ENCODE measurements around the gene RBM38. TPM values are rescaled to one million over a fixed set of nuclear protein-coding genes. Genes with fewer than 3 reads are reported as not detected.

Gene RBM38
- total RNA-seq, 1 experiment from 2014 or later = 50.0 TPM

- Histone ChIP-seq H3K36me3 (peaks cover 30% of the 10 kb centered on the region), H3K27me3 (no peaks in the 10 kb centered on the region)
Observed at GRCh38 chr20:57384486-57384885, 6.7 kb upstream of the RBM38 start.

GRCh38 chr20:57384953-57385761 is 6.0 kb upstream of the RBM38 start:
- no peaks in the 10 kb centered on the region for H3K27me3 ChIP-seq
- H3K4me3 ChIP-seq = no peak overlapping the region
- no peak for DNase-seq
- peaks cover 26% of the 10 kb centered on the region for H3K36me3 ChIP-seq
- H3K9me3 ChIP-seq = no peaks in the 10 kb centered on the region

More at GRCh38 chr20:57384486-57384885, 6.7 kb upstream of the RBM38 start:
- DNase-seq = no peak
- Histone ChIP-seq H3K9me3 (no peaks in the 10 kb centered on the region), H3K4me3 (no peak overlapping the region)

GRCh38 chr20:57385940-57386339 is 5.3 kb upstream of the RBM38 start:
- Histone ChIP-seq H3K4me3 (no peak overlapping the region), H3K36me3 (peaks cover 23% of the 10 kb centered on the region), H3K9me3 (no peaks in the 10 kb centered on the region), H3K27me3 (no peaks in the 10 kb centered on the region)
- no peak for DNase-seq

GRCh38 chr20:57386762-57387161 is 4.4 kb upstream of the RBM38 start:
- Histone ChIP-seq H3K4me3 (no peak overlapping the region), H3K27me3 (no peaks in the 10 kb centered on the region), H3K36me3 (peaks cover 15% of the 10 kb centered on the region), H3K9me3 (no peaks in the 10 kb centered on the region)
- DNase-seq = no peak

GRCh38 chr20:57387463-57387862 is 3.7 kb upstream of the RBM38 start:
- no peak for DNase-seq
- H3K36me3 ChIP-seq = peaks cover 11% of the 10 kb centered on the region
- no peak overlapping the region for H3K4me3 ChIP-seq
- H3K27me3 ChIP-seq = no peaks in the 10 kb centered on the region
- H3K9me3 ChIP-seq = no peaks in the 10 kb centered on the region

- Histone ChIP-seq H3K36me3 (peaks cover 13% of the 10 kb centered on the region), H3K4me3 (no peak overlapping the region), H3K27me3 (no peaks in the 10 kb centered on the region), H3K9me3 (no peaks in the 10 kb centered on the region)
- no peak for DNase-seq
Observed at GRCh38 chr20:57387945-57388371, 3.2 kb upstream of the RBM38 start.

- Histone ChIP-seq H3K4me3 (no peak overlapping the region), H3K27me3 (no peaks in the 10 kb centered on the region), H3K36me3 (peaks cover 23% of the 10 kb centered on the region), H3K9me3 (no peaks in the 10 kb centered on the region)
- DNase-seq = peak; percentile 67
Observed at GRCh38 chr20:57388953-57389694, 2.1 kb upstream of the RBM38 start.

- no peaks in the 10 kb centered on the region for H3K9me3 ChIP-seq
- no peak for DNase-seq
- H3K36me3 ChIP-seq = peaks cover 18% of the 10 kb centered on the region
- no peak overlapping the region for H3K4me3 ChIP-seq
- no peaks in the 10 kb centered on the region for H3K27me3 ChIP-seq
Observed at GRCh38 chr20:57389695-57390603, 1.2 kb upstream of the RBM38 start.

GRCh38 chr20:57391439-57392301 is 474 bp downstream of the RBM38 start:
- DNase-seq = peak; percentile 50
- Histone ChIP-seq H3K27me3 (no peaks in the 10 kb centered on the region), H3K4me3 (peak overlapping the region; percentile 70), H3K36me3 (peaks cover 34% of the 10 kb centered on the region), H3K9me3 (no peaks in the 10 kb centered on the region)

GRCh38 chr20:57392512-57393271 is 1.5 kb downstream of the RBM38 start:
- peaks cover 44% of the 10 kb centered on the region for H3K36me3 ChIP-seq
- H3K9me3 ChIP-seq = no peaks in the 10 kb centered on the region
- H3K27me3 ChIP-seq = no peaks in the 10 kb centered on the region
- DNase-seq = no peak
- H3K4me3 ChIP-seq = peak overlapping the region; percentile 70

GRCh38 chr20:57393321-57394120 is 2.3 kb downstream of the RBM38 start:
- H3K27me3 ChIP-seq = no peaks in the 10 kb centered on the region
- H3K36me3 ChIP-seq = peaks cover 52% of the 10 kb centered on the region
- H3K9me3 ChIP-seq = no peaks in the 10 kb centered on the region
- no peak for DNase-seq
- no peak overlapping the region for H3K4me3 ChIP-seq

GRCh38 chr20:57394121-57395082 is 3.2 kb downstream of the RBM38 start:
- DNase-seq = no peak
- no peaks in the 10 kb centered on the region for H3K27me3 ChIP-seq
- H3K36me3 ChIP-seq = peaks cover 59% of the 10 kb centered on the region
- H3K9me3 ChIP-seq = no peaks in the 10 kb centered on the region
- no peak overlapping the region for H3K4me3 ChIP-seq

- Histone ChIP-seq H3K36me3 (peaks cover 59% of the 10 kb centered on the region), H3K4me3 (peak overlapping the region; percentile 7; the same call in 1 of the 2 replicates)
- peak; percentile 88 for DNase-seq
Observed at GRCh38 chr20:57395111-57395966, 4.1 kb downstream of the RBM38 start.

More at GRCh38 chr20:57395111-57395966, 4.1 kb downstream of the RBM38 start:
- H3K27me3 ChIP-seq = no peaks in the 10 kb centered on the region
- H3K9me3 ChIP-seq = no peaks in the 10 kb centered on the region
